NCI-H1694 (cell line): ENCODE data around the gene GINS3.

Source experiments
- DNase-seq: peaks from one replicate; lab custom pipeline; 2025; lab: John Stamatoyannopoulos, UW

The GINS3 gene

DNA sequence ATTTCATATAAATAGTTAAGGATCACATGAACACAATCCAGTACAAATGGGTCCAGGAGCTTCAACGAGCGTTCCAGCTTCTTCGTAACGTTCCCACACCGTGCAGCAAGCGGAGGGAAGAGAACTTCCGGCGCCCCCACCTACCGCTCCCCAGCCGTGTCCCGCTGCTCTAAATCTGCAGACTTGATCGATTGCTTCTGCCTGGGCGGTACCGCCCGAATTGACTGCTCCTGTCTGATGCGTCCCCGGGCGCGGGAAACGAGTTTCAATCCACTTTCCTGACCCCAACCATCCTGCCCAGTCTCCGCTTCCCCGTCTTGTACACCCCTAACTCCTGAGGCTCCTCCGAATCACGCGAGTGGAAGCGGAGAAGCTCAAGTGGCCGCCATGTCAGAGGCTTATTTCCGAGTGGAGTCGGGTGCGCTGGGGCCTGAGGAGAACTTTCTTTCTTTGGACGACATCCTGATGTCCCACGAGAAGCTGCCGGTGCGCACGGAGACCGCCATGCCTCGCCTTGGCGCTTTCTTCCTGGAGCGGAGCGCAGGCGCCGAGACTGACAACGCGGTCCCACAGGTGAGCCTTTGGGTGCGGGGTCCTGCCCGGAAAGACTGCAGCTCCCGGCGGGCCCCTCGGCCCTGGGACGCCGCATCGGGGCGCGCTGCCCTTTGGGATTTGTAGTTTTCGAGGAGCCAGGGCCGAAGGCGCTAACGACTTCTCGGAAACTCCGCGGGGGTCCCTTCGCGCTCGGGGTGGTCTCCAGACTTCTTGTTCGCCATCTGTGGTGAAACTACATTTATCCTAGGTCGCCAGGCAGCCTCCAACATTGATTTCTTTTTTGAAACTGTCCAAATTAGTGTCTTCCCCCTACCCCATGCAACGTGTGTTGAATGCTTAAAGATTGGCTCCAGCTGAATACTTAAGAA lies at the start of gene GINS3:
Gene GINS3, plus strand, starts transcription at position 257 of the 923 bp plus-strand sequence. Its CDS starts 131 bp downstream, at position 388.
- DNase-seq = peak; percentile 78

- no peak for DNase-seq
Observed at GRCh38 chr16:58343562-58343961, 48.7 kb upstream of the GINS3 start.

- DNase-seq = peak; percentile 22
Observed at GRCh38 chr16:58345574-58346354, 46.5 kb upstream of the GINS3 start.

- DNase-seq = peak; percentile 48
Observed at GRCh38 chr16:58346831-58347371, 45.4 kb upstream of the GINS3 start.

DNA sequence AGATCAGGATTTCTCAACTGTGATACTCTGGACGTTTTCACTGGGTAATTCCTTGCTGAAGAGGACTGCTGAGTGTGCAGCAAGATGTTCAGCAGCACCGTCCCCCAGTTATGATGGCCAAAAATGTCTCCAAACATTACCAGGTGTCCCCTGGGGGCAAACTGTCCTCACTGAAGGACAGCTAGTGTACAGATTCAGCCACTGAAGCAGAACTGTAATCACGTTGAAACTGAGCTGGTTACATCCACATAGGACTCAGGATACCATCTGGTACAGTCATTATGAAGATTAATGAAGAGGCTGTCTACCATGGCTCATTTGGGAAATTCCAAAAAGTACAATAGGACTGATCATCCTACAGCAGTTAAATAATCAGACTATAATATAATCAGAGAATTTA lies 43.3 kb upstream of the GINS3 start:
- DNase-seq = peak; percentile 84

DNA sequence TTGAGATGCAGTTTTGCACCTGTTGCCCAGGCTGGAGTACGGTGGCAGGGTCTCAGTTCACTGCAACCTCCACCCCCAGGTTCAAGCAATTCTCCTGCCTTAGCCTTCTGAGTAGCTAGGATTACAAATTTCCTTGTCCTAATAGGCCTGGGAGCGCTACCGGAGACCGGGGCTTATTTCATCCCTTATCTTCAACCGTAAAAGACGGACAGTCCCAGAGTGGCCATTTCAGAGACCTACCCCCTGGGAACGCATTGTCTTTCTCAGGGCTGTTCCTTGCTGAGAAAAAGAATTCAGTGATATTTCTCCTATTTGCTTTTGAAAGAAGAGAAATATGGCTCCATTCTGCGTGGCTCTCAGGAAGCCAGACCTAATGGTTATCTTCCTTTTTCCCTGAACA lies 39.6 kb upstream of the GINS3 start:
- DNase-seq = no peak

DNA sequence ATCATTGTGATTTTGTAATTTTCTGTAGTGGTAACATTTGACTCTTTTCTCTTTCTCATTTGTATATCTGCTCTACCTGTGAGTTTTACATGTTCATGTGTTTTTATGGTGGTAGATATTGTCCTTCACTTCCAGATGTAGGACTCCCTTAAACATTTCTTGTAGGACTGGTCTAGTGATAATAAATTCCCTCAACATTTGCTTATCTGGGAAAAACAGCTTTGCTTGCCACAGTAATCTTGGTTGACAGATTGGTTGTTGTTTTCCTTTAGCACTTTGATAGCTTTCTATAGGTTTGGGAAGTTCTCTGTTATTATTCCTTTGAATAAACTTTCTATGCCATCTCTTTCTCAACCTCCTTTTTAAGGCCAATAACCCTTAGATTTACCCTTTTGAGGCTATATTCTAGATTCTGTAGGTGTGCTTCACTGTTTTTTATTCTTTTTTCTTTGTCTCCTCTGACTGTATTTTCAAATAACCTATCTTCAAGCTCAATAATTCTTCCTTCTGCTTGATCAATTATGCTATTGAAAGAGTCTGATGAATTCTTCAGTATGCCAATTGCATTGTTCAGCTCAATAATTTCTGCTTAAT lies 32.1 kb upstream of the GINS3 start:
- no peak for DNase-seq

DNA sequence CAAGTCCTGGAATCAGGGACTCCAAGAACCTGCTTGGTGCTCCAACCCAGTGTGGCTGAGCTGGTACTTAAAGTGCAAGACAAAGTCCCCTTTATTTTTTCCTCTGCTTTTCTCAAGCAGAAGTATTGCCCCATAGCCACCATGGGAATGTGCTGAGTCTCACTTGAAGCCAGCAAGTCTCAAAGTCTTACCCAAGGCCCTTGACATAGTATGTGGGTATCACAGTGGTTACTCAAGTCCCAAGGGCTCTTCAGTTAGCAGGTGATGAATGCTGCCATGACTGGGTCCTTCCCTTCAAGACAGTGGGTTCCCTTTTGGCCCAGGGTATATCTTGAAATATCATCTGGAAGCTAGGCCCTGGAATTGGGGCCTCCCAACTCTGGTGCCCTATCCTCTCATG lies 30.5 kb upstream of the GINS3 start:
- no peak for DNase-seq

GRCh38 chr16:58363746-58364393 lies 28.4 kb upstream of the GINS3 start:
- no peak for DNase-seq

- no peak for DNase-seq
Observed at GRCh38 chr16:58365623-58366022, 26.6 kb upstream of the GINS3 start.

- DNase-seq = peak; percentile 3
Observed at GRCh38 chr16:58366247-58367031, 25.8 kb upstream of the GINS3 start.

DNA sequence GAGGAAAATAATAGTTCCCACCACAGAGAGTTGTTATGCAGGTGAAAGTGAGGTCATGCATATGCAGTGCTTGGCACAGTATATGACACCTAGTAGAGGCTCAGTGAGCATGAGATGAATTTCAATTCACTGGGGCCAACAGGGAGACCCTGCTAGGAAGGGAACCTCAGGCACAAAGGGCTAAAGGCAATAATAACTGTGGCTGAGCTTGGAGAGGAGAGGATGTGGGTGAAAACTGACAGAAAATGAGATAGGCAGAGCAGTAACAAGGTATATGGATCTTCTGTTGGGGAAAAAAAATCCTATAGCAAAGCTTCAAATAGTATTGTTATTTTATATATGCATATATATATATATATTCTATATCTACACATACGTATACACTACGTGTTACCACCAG lies 25.0 kb upstream of the GINS3 start:
- DNase-seq = no peak

- no peak for DNase-seq
Observed at GRCh38 chr16:58371841-58372240, 20.4 kb upstream of the GINS3 start.

DNA sequence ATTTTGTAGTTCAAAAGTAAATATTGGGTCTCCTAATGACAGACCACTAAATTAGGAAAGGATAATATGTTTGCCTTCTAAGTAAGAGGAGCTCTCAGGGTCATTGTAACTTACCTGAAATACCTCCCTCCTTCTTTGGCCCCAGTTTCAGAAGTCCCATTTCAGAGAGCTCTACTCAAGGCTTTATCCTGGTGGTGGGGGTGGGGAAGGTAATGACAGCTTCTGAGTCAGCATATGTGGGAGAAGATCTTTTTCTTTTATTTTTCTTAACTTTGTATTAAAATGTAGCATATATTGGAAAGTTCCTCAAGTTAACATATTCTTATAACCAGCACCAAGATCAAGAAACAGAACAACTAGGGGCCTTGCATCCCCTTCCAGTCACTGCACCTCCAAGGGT lies 16.9 kb upstream of the GINS3 start:
- no peak for DNase-seq

GRCh38 chr16:58377932-58378331 lies 14.3 kb upstream of the GINS3 start:
- no peak for DNase-seq

DNA sequence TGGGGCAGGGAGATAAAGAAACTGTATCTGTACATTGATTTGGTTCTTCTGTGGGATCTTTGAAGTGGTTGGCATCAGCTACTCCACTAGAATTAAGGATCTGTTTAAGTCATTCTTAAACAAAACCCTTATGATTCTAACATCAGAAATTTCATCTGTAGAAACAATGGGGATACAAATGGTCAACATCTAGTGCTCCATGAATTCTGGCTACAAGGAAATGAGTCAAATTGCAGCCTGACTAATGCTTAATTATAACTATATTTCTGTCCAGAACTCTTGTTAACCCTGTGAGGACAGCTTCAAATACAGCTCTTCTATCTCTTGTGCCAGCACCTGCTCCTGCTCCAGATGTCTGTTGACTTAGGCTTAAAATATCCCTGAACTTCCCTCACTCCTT lies 13.9 kb upstream of the GINS3 start:
- no peak for DNase-seq

DNA sequence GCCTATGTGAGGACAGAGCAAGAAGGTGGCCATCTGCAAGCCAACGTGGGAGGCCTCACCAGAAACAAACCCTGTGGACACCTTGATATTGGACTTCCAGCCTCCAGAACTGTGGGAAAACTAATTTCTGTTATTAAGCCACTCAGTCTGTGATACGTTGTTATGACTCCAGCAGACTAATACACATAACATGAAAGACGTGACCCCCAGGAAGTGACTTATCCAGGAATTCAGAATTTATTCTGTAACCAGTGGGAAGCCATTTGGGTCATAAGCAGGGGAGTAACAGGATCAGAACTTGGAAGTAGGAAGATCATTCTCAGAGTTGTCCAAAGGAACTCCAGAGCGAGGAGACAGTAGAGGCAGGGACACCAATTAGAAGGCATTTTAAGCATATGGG lies 12.5 kb upstream of the GINS3 start:
- no peak for DNase-seq

DNA sequence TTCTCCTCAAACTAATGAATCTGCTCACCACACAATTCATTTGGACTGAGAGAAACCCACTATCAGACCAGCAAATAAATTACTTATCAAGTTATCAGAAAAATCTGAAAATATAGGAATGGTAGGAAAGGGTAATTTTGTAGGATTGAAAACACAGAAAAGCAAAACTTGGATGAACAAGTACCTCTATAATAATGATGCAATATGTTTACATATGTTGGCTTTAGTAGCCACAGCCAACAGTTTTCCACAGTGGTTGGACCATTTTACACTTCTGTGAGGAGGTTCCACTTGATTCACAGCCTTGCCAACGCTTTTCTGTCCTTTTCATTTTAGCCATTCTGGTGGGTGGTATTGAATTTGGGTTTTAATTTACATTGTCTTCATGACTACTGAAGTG lies 10.6 kb upstream of the GINS3 start:
- no peak for DNase-seq

GRCh38 chr16:58384437-58385055 lies 7.7 kb upstream of the GINS3 start:
- DNase-seq = no peak

DNA sequence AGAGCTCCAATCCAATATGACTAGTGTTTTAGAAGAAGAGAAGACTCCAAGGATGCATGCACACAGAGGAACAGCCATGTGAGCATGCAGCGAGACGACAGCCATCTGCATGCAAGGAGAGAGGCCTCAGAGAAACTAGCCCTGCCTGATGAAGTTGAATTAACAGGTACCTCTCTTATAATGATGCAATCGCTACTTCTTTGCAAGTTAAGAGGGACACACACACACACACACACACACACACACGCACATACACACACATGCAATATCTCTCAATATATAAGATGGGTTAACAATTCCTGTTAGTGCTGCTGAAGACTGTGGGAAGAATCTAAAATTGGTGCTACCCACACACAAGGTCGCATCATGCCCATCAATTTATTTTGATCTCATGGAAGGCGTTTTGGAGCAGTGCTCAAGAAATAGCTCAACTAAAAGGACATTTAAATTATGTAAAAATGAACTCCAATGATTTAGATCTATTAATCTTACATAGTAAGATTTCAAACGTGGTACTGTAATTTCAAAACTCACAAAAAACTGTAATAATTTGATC lies 7.0 kb upstream of the GINS3 start:
- no peak for DNase-seq
